SW 1271 (cell line): ENCODE measurements around the gene KCNN3.

Experiments used
- DNase-seq, 2 experiments: peaks; one replicate each; lab custom pipeline; 2025; lab: John Stamatoyannopoulos, UW

Gene KCNN3

DNA sequence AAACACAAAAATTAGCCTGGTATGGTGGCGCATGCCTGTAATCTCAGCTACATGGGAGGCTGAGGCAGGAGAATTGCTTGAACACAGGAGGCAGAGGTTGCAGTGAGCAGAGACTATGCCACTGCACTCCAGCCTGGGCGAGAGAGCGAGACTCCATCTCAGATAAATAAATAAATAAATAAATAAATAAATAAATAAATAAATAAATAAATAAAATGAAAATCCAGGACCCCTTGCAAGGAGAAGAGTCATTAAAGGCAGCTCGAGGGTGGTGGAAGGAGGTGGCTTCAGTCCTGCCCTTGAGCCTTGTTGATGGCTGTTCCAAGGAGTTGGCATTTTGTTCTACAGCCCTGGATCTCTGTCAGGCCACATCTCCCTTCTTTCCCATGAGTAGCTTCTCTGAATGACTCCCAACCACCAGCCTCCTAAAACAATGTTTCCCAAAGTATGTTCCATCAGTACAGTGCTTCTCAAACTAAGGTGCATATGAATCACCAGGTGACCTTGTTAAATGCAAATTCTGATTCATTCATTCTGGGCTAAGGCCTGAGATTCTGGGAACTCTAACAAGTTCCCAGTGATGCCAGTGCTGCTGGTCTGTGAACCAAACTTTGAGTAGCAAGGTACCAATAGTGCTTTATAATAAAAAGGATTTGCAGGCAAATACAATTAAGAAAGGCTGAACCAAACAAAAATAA lies 99.0 kb downstream of the KCNN3 start:
- no peak for DNase-seq

DNA sequence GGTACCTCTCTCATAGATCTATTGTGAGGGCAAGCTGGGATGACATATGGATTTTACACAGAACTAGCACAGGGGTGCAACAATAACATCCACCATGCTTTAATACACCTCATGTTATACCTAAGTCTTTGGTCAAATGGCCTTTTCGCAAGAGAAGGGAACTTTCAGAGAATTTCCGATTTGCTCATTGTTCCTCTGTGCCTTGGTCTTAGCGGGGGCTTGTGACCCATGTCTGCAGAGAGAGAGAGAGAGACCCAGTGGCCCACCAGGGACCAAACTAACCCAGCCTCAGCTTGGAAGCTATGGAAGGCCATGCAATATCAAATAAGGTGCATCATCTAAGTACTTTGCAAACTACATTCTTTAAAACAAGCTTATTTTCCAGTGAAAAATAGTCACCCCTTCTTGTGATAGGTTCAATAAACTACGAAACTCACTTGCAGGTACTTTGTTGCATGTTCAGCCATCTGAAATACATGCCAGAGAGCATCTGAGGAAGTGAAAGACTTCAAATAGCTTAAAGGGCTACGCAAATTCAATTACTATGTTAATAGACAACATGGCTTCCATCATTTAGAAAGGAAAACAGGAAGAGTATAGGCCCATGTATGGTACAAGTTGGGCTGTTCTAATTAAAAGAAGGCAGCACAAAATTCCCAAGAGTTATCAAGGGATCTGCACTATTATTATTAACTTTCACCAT lies 100.7 kb downstream of the KCNN3 start:
- no peak for DNase-seq

DNA sequence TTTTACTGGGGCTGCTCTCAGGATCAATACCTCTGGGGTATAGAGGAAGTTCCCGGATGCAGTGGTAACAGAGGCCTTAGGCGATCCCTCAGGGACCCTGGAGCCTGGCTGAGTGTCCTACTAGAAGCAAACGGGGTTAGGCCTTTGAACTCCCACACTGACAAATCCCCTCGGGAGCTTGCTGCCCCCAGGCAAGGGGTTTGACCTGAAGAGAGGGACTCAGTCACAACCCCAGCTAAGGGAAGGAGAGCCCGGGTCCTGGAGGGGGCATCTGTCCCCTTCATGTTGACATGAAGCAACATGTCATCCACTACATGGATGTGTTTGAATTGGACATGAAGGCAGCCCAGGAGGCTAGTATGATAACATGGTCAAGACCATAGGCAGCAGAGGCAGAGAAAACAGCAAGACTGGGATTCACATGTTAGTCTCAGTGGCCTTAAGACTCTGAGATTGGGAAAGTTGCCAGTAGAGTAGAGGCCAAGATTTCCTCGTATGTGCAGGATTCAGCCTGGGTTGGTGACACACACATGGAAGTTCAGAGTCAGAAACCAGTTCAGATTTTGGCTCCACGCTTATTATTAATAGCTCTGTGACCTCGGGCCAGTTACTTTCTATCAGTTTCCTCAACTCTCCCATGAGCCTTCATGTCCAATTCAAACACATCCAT lies 101.5 kb downstream of the KCNN3 start:
- DNase-seq: no peak

DNA sequence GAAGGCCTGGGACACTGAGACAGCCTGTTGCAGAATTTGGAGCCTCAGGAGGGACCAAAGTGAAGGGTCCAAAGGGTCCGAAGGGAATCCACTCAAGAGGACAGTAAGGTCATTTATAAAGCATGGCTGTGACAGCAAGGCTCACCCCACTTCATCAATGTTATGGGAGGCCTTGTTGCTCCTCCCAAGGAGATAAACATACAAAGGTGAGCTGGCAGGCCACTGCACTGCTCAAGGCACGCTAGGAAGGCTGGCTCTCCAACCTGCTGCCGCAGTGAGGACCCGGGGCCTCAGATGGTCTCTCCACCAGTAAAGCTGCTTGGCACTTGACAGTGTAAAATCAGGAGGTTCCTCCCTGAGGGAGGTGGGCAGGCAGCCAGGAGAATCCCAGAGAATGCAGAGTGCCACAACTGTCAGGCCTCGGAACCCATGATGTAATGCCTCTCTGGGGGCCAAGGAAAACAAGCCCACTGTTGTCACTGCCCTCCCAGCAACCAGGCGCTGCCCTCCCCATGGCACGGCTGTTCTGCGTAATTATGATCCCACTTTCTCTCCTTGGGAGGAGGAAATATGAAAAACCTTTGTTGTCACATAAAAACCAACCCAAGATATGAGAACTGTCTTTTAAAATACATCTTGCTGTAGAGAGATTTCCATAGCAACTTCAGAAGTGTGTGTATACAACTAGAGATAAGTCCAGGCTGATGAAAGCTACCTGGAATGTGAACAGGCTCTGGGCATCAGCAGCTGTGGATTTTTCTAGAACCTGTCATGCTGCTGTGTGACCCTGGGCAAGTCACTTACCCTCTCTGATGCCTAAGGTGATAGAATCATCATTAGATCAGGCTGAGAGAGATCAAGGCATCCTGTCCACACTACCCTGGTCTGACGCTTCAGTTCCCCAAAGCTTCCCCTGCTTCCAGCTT lies 102.5 kb downstream of the KCNN3 start:
- no peak for DNase-seq

DNA sequence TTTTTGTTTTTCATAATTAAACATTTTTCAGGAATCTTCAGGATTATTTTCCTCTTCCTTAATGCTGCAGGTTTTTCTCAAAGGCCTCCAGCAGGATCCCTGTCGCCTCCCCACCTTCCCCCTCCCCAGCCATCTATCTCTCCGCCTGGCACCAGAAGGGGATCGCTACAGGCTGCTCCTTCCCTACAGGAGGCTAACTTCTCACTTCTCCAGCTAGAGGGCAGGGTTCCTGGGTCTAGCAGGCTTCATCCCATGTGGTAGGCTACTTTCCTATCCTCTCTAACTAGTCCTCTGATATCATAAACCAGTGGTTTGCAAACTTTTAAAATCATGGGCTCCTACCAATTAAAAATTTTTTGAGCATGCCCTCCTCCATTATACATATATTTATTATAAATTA lies 104.1 kb downstream of the KCNN3 start:
- DNase-seq: peak in 1 of 2 experiments; percentile 15

DNA sequence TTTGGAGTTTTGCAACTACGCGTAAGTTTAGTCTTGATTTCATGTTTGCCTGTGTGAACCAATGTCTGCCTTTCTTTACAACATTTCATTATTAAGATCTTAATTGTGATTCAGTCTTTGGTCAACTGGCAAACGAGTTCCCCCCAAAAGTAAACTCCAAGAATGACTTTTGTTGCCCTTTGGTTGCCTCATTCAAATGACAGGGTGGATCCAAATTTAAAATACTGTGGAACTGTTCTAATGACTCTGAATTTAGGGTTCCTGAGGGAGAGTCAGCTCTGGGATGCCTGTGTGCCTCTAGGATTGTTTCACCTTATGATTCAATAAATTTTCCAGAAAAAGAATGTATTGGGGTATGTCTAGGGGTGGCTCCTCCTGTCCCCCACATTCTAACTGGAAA lies 105.3 kb downstream of the KCNN3 start:
- DNase-seq: no peak

DNA sequence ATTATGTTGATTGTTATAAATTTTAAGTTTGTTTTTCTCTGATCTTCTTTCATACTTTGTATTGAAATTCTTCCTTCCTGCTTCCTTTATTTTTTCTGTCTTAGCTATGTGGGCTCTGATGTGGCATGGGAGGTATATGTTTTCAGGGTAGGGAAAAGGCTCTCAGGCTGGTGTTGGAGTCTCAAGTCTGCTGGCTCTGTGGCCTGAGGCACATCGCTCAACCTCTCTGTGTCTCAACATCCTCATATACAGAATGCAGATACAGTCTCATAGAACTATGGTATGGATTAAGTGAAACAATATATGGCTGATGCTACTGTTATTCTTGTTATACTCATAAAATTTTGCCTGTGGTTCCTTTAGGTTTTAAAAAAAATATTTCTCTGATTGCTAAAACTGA lies 105.9 kb downstream of the KCNN3 start:
- DNase-seq: no peak

DNA sequence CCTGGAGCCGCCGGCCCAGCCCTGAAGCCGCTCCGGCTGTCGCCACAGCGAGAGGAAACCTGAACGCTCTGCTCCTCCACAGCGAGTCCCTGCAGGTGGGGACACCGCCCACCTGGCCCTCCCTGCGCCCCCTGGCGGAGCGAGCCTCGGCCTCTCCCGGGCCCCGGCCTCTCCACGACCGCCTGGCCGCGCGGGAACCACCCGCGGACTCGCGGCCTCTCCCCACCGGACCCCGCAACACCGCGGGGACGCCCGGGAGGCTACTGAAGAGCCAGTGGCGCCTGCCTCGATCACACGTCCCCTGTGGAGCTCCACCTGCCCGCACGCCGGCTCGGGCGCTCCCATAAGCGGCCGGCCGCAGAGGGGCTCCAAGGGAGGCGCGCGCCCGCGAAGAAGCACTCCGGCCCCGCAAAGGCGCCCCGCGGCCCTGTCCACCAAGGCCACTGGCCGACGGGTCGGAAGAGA lies 109.6 kb downstream of the KCNN3 start:
- DNase-seq: no peak

DNA sequence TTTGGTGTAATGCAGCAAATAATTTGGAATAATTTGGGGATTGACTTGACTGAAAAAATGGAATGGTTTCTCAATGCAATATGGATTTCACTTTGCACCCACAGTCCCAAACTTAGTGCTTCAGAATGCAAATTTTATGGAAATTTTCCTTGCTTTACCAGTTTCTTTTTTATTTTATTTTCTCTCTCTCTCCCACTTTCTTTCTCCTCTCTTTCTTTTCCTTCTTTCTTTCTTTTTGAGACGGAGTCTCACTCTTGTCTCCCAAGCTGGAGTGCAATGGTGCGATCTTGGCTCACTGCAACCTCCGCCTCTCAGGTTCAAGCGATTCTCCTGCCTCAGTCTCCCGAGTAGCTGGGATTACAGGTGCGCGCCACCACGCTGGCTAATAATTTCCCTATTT lies 110.3 kb downstream of the KCNN3 start:
- DNase-seq: no peak

DNA sequence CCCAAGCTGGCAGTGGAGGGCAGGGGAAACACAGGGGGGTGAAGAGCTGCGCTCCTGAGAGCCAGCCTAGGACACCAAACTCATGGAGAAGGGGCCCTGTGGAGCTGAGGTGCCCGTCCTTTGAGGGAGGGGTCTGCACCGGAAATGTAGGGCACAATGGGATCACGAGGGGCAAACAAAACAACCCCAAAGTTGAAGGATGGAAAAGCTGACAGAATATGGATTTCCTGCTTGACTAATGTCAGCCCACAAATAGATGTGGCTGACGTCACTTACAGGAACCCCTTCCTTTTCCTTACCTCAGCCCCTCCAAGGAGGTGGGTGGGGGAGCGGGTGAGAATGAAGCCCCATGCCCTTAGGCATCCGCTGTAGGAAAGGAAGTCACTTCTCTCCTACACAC lies 110.9 kb downstream of the KCNN3 start:
- DNase-seq: no peak

DNA sequence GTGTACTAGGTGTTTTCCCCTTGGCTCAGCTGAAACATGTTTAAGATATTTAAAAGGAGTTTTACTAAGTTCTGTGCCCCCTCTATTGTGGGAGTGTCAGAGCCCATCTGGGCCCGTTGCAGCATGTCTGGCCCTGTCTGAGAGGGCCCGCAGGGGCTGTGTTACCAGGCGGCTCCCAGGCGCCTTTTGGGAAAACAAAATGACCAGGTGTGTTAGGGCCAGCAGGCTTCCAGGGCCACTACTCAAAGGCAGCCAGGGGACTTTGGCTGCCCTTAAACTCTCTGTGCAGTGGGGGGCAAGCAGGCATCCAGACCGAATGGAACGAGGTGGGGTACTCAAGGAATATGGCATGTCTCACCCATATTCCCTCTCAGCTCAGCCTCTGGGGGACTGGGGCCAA lies 111.7 kb downstream of the KCNN3 start:
- no peak for DNase-seq

DNA sequence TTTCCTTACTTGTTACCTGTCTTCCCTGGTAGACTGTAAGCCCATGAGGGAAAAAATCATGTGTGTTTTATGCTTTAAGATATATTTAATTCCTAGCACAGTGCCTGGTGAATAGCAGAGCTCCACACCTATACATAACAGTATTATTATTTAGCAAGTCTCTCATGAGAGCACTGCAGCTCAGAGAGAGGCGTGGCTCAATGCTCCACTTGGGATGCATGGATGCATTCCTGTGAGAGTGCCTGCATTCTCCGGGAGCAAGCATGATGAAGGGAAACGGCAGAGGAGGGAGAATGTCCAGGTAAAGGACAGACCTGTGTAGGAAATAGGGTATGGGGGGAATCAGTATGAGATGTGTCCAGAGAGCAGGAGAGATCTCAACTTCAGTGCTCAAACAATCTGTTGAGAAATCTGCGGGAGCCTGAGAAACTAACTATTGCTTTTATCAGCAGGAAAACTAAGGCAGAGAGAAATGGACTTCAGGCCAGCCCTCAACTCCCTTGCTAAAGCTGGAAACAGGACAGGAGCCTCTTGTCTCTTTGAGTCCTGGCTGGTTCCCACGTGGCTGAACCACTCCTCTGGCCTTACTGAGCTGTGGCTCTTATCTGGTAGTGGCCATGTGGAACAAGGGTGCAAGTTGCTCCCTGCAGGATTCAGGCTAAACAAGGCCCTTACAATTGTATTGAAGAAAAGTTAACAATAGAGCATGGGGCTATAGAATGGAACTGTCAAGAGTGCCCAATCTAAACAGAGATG lies 113.1 kb downstream of the KCNN3 start:
- no peak for DNase-seq

DNA sequence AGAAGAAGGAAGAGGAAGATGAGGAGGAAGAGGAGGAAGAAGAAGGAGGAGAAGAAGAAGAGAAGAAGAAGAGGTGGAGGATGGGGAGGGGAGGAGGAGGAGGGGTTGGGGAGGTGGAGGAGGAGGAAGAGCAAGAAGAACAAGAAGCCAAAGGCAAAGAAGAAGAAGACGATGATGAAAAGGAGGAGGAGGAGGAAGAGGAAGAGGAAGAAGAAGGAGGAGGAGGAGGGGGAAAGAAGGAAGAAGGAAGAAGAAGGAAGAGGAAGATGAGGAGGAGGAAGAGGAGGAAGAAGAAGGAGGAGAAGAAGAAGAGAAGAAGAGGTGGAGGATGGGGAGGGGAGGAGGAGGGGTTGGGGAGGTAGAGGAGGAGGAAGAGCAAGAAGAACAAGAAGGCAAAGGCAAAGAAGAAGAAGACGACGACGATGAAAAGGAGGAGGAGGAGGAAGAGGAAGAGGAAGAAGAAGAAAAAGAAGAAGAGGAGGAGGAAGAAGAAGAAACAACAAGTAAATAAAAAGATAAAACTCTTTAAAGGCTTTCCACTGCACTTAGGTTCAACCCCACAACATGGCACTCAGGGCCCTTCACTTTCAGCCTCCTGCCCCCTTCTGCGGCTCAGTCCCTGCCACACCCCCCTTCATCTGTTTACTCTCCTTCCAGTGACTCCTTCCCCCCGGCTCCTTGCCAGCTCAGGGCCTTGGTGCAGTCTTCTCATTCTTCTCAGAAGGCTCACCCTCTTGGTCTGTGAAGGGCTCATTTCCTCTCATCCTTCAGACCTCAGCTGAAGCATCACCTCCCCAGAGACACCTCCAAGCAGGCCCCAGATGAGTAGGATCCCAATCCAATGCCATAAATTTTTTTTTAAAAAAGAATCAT lies 114.0 kb downstream of the KCNN3 start:
- DNase-seq: no peak

DNA sequence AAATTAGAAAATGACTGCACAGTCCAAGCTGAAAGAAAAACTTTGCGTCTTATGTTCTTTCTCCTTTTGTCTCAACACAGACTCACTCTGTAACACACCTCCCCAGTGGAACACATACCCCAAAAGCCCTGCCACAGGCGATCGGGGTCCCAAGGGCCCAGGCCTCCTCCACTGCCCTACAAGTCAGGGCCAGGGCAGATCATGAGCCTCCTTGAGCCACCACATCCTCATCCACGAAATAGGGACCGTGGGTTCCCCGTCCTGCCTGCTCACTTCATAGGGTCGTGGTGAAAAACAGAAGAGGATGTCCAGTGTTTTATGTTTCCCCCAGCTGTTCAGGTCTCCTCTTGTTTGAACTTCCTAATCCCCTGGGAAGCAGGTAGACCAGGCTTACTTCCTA lies 116.7 kb downstream of the KCNN3 start:
- DNase-seq: no peak

DNA sequence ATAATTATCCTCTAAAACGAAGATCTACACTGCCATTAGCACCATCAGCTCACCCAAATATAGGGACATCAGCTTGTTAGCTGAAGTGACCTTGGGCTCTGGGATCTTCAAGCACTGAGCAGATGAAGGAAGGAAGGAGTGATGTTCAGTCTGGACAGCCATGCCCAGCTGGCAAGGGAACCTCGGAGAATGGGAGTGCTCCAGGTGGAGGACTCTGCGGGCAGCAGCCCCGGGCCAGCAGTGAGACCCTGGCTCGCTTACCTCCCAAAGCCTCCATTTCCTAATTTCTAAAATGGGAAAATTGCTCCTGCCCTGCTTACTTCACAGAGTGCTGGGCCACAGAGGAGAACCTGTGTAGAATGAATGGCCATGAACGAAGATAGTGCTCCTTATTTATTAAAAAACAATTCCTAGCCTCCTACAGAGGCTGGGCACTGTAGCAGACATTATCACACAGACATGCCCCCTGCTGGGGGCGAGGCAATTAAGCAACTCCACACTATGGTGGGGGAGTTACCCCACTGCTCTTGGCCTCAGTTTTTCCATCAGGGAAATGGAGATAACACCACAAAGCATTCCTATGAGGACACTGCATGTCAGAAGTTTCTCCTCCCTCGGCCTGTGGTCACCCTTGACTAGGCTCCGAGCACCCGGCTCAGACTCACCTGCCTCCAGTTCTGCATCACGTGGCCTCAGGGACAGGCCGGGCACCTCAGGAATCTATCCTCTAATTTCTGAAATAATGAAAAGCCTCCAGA lies 117.6 kb downstream of the KCNN3 start:
- no peak for DNase-seq

DNA sequence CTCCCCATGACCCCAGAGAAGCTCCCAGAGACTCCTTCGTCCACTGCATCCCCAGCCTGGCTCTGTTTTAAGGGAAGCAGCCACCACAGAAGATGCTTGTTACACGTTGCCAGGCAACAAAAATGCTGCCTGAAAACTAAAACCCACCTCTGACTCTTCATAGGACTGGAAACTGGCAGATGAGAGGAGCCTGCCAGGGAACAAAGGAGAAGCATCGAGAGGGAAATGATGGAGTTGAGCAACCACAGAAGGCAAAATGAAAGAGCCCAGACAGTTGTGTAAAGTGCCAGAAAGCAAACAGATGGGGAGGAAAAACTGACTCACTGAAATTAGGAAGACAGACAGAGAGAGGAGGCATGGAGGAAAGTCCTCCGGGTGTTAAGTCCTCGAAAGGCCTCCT lies 118.4 kb downstream of the KCNN3 start:
- no peak for DNase-seq

DNA sequence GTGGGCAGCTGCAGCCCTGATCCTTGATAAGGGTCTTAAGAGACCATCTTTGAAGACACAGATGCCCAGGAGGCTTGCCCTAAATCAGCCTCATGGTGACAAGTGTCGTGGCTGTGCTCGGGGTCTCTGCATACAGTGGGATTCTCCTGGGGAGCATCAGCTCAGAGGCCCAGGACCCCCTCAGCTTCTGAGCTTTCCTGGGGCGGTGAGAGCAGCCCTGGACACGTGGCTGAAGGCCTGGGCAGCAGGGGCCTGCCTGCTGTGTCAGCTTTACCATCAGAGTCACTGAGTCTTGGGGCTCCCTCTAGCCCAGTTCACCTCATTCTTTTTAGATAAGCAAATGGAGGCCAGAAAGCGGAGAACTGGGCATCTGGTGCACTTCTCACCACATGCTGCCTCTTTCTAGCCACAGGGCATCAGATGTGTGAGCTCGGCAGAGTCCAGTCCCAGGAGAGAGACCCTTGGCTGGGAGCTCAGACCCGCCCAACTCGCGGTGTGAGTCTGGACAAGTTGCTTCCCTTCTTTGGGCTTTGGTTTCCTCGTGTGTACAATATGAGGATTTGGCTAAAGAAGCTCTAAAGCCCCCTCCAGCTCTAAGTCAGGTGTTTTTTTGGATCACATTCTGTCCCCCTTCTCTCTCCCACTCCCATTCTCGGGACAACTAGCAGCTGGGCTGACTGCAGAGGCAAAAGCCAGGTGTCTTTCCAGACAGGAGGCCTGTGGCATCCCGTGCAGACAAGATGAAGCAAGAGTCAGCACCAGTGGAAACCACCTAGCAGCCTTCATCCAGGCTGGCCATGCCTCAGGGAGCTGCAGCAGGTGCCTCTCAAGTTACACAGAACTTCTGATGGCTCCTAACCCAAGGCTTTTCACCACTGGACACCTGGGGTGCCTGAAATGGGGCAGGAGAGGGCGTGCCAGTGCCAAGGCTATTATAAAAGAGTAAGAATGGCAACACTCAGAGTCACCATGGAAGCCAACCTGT lies 119.1 kb downstream of the KCNN3 start:
- no peak for DNase-seq

DNA sequence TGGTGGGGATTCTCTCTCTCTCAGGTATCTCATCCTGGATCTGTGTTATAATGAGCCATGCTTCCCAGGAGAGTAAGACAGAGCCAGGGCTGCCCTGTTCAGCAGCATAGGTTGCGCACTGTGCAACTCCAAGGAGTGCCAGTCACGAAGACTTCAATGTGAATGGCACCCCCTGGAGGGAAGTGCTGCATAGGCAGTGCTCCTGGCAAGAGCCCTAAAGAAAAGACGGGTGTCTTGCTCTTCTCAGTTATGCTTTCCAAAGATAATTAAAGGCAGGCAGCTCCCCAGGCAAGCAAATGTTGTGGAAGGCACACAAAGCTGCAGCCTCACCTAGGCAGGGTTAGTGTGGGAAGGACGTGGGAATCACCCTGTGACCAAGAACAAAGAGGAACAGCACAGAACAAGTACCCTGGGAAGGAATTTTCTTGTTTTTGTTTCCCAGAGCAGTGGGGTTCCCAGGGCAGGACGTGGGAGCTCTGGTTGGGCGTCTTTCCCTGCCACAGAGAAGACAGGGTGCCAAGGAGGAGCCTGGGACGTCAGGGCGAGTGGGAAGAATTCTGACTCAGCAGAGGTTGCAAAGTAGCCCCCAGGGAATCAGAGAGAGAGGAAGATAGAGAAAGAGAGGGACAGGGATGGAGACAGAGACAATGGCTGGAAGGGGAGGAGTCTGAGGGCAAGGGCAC lies 120.9 kb downstream of the KCNN3 start:
- DNase-seq: no peak
